ENCODE results near the gene MUC3A.
"Not testable (repeated sequence)": the region's sequence is repeated elsewhere in the genome, so short reads cannot be mapped to it uniquely, and the experiment has no call there.

Gene MUC3A

GRCh38 chr7:100978300-100978699 lies 29.0 kb downstream of the MUC3A start:
- DNase-seq = no peak

GRCh38 chr7:100983451-100984187 lies 34.3 kb downstream of the MUC3A start:
- no peak for DNase-seq

GRCh38 chr7:100984241-100984918 lies 35.0 kb downstream of the MUC3A start:
- DNase-seq = not testable (repeated sequence)

GRCh38 chr7:100985033-100985797 lies 35.9 kb downstream of the MUC3A start:
- DNase-seq = not testable (repeated sequence)

GRCh38 chr7:100991631-100992030 lies 42.3 kb downstream of the MUC3A start:
- DNase-seq = no peak

- DNase-seq = not testable (repeated sequence)
Observed at GRCh38 chr7:100992280-100992679, 42.9 kb downstream of the MUC3A start.

- DNase-seq = not testable (repeated sequence)
Observed at GRCh38 chr7:100994671-100995070, 45.3 kb downstream of the MUC3A start.

- DNase-seq = not testable (repeated sequence)
Observed at GRCh38 chr7:100998530-100998929, 49.2 kb downstream of the MUC3A start.

- not testable (repeated sequence) for DNase-seq
Observed at GRCh38 chr7:100999334-100999733, 50.0 kb downstream of the MUC3A start.

GRCh38 chr7:101000025-101000424 lies 50.7 kb downstream of the MUC3A start:
- not testable (repeated sequence) for DNase-seq

- DNase-seq = not testable (repeated sequence)
Observed at GRCh38 chr7:101002333-101002732, 53.0 kb downstream of the MUC3A start.

- not testable (repeated sequence) for DNase-seq
Observed at GRCh38 chr7:101007361-101007760, 58.0 kb downstream of the MUC3A start.

- no peak for DNase-seq
Observed at GRCh38 chr7:101009629-101010028, 60.3 kb downstream of the MUC3A start.

GRCh38 chr7:101012931-101013330 lies 63.6 kb downstream of the MUC3A start:
- DNase-seq = no peak

GRCh38 chr7:101015626-101016025 lies 66.3 kb downstream of the MUC3A start:
- DNase-seq = no peak

- peak; percentile 95 to 97 (median 96) for DNase-seq
Observed at GRCh38 chr7:101017064-101017777, 67.9 kb downstream of the MUC3A start.

All from suppressor macrophage treated with lipopolysaccharide for 1 hour (primary cell).